HG03354 (cell line): ENCODE measurements around the gene NTM.

Experiments used
- ATAC-seq: cut with Tn5 transposase; IDR thresholded peaks from one replicate; pipeline ENCODE4 v1.9.1; 2021; ENCODE audit warnings: mild to moderate bottlenecking; ENCODE audit not compliant: unreplicated experiment, poor library complexity, severe bottlenecking

The NTM gene

DNA sequence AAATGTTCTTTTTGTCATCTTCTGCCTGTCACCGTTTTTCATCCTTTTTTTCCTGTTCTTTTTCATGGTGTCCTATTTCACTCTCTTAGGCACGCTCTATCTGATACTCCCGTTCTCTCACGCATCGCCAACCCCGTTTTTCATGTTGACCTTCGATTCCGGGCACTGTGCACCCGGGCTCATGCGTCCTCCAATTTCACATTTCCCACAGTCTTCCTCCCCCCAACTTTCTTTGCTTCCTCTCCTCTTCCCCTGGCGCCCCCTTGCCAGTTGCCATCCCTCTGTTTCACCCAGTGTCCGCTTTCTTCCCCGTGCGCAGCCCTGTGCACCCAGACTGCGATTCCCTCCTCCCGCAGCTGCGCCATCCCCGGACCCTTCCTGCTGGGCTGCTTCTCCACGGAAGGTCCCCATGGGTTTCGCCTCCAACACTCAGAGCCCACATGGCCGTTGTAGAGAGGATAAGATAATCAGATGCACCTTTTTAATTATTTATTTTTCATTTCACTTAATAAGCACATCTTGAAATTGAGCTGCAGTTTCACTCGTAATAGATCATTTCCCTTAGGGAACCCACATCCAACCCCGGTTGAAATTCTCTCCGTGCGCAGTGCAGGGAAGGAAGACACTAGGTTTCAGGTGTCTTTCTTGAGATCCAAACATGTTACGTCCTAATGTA is 791.1 kb downstream of the NTM start:
- no peak for ATAC-seq

DNA sequence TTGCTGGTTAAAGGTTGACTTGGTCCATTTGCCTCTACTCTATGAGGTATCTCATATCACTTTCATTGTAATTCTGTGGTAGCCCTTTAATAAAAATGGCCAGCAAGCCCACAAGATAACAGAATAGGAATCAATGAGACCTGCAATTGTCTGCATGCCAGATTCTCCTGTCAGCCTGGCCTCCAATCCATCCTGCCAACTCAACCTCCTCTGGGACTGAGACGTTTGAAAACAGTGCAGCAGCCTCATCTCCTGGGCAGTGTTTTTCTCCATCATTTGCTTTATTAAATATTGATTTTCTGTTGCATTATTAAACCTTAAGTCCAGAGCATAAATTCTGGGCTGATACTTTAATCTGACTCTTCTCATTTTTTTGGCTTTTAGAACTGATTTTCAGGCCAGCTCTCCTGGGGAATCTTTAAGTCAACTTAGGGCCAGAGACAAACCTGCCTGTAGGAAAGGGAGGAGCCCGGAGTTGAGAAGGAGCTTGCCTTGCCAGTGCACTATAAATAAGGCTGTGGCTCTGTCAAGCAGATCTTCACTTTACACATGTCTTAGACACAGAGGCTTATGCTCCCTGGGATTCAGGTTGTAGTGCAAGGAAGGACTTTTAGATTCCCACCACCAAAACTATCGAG is 798.0 kb downstream of the NTM start:
- no peak for ATAC-seq

DNA sequence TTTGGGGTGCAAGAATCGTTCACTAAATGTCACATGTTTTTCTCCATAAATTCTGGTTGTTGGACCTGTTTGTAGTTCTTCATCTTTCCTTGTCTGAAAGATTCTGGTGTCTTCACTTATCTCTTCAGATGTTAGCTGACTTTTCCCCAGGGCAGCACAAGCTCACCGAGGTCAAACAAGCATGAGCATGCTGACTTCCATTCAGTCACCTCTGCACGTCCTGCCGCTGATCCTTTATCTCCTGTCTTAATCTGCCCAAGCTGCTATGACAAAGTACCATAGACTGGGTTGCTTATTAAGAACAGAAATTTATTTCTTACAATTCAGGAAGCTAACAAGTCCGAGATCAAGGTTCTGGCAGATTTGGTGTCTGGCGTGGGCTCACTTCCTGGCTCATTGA is 800.6 kb downstream of the NTM start:
- no peak for ATAC-seq

DNA sequence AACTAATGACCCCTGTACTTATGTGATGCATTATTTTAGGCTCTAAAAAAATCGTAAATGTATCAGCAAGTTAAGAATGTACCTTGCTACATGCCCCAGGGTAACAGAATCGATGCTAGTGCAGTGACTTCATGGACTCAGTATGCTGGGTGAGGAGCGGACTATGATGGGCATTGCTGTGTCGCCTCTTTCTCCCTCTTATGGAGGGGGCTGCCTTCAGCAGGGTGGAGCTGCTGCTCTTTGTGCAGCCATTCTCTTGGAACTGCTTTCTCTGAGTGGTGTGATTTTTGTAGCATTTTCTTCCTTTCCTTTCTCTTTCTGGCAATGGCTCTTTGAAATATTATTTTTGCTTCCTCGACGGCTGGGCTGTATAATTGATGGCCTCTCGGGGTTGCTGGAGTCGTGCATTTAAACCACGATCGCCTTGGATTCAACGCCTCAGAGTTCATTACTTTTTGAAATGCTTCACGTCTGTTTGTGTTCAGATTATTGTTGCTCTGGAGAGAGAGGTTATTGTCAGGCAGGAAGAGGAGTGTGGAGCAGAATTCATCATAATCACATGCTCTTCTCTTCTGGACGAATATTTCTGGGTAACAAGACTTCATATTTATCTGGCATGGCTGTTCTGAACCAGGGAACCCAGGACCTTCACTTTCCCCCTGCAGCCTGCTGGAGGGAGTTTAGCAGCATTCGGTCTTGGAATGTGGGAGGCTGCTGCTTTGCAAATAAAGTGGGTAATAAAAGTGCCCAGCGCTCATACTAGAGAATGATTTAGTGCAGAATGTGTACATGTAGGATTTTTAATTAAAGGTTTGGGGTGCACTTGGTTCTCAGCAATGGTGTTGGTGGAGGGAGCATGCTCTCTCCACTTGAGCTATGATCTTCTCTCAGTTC is 804.2 kb downstream of the NTM start:
- ATAC-seq = no peak

DNA sequence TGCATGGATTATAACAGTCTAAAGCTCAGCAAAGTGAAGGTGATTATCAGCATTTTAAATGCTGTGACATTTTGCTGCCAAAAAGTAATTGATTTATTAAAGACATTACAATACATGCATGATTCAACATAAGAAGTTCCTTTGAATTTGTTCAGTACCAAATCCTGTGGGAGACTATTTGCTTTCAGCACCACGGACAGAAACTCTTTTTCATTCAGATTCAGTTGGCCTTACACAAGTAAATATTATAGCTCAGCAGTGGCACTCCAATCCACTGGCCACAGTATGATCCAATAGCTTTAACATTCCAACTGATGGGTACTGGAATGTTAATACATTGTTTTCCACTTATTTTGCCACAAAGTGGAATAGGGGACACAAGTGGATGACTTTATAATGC is 806.7 kb downstream of the NTM start:
- ATAC-seq = no peak

DNA sequence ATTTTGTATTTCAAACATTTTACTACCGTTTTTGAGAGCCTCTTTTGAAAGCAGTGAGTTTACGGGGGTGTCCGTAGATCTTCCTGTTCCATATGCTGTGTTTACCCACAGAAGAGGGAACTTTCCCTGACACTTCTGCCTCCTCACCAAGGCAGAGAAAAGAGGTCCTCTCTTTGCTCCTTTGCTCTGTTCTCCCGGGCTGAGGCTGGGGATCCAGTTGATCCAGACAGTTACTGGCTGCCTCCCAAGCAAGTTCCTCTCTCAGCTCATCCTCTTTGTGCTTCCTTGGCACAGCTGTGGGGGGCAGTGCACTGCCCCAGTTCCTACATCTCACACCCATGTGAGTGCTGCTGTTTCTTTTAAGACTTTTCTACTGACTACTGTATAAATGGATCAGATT is 813.7 kb downstream of the NTM start:
- ATAC-seq = no peak

DNA sequence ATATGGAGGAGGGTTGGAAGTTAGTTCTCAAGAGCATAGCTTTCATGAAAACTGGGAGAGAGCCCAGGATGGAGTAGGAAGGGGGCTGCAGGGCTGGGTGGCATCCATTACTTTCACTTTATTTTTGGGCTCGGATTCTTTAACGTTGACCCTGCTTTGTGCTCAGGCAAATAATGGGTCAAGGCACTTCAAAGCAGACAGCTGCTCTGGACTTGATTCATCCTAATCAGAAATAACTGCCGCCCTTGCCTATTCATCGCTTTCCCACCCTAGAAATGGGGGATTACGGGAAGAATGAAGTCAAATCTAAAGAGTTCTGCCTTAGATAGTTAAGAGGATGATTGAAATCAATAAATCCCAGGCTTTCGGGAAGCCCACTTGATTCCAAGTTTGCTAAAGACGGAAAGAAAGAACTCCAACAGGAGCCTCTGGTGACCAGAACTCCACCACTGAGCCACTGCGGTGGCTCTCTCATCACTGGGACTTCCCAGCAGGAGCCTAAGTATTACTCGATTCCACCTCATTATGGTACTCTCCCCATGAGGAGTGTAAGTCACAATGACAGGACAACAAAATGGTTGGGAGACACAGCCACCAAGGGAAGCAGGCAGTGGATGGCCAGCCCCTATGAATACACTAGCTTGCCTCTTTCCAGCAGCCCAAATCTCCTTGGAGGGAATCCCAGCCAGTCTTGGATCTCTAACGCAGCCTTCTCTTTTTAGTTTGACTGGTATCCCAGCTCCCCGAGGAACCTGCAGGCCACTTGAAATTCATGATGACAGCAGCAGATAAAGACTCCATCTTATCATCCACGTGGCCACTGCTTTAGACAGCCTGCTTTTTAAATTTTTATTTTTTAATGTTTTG is 815.5 kb downstream of the NTM start:
- ATAC-seq = no peak

DNA sequence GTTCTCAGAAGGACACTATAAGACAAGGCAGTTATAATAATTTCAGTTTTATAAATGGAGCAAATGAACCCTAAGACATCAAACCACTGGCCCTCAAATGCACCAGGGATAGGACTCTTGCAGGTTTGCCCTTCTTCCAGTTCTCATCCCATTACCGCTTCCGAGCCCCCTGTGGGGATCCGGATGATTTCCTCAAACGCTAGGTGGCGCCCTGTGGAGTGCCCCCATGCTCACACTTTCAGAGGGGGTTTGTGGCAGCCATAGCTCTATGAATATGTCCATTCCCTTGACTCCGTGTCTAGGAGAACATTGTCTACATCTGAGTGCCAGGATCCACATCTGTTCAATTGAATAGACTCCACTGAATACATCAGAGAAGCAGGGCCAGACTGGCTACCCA is 816.3 kb downstream of the NTM start:
- ATAC-seq = no peak

DNA sequence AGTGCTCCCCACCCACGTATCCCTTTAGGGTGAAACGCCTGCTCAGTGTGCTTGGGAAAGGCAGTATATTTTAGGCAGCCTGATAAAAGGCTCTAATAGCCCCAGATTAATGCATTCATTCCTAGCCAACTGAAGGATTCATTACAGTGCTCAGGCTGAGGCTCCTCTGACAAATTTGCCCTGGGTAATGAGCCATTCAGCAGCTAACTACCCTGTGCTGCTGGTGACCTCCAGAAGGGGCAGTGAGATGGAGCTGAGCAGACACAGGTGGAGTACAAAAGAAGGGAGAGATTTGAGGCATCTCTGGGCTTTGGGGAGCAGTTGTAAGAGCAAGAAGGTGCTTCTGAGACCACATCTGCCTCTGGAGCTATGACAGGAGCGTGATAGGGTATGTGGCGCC is 817.0 kb downstream of the NTM start:
- ATAC-seq = no peak

DNA sequence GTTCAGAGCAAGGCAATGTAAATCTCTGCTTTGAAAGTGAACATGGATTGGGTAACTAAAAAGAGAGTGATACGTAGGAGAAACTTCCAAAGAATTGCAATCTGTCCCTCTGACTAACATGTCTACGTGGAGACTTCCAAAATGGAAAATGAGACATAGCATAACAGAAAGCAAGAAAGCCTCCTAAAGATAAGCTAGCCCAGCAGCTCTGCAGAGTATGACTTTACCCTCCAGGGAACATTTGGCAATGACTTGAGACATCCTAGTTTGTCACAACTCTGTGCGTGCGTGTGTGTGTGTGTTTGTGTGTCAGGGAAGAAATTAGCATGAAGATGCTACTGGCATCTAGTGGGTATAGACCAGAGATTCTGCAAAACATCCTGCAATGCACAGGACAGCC is 817.4 kb downstream of the NTM start:
- ATAC-seq = no peak

DNA sequence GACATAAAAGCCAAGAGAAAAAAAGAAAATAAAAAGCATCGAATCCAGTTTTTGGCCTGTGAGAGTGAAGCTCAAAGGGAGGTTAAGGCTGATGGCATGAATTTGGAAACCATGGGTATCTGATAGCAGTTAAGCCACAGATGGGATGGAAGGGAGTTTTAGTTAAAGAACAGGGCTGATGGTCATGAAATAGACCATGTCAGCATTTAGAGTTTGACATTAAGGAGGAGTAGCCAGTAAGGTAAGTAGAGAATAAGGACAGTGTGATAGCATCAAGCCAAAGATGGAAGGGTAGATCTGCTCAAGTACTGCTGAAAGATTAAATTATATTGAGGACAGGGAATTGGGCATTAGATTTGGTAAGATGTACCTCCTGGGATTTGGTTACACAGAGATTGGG is 826.5 kb downstream of the NTM start:
- ATAC-seq = no peak

DNA sequence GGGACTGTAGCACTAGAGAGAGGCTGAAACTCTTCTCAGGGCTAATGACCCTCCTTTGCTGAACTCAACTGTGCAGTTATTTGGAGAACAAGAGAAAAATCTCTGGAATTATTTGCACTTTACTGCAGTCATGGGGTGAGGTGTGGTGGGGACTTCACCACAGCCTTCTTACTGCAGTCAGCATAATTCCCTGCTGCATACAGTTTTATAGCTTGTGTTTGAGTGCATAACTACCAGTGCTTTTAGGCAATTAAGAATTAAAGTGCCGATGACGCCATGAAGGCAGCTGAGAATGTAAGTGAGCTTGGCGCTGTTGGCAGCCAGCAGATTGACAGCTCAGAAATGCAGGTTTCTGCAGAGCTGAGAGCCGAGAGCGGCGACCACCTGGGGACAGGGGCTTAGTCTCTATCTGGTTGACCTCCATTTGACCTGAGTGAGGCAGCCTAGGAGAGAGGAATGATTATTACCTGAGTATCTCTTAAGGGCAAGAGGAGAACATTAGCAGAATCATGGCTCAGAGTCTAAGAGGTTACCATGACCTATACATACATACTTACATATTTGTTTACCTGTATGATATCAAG is 830.0 kb downstream of the NTM start:
- ATAC-seq = no peak

DNA sequence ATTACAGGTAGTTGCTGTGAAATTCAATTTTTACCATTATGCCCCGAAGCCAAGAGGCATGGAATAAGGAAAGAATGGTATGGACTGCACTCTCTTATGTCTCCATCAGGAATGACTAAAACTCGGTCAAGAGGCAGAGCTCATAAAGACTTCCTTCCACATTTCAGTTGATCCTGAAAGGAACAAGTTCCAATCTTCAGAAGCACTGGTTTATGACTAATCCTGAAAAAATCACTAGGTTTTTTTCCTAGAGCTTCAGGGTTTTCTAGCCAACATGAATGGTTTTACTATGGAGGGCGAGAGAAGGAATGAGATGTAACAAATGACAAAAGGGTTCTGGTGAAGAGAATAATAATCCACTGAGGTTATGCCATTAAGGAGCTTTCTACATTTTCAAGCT is 832.2 kb downstream of the NTM start:
- ATAC-seq = no peak

DNA sequence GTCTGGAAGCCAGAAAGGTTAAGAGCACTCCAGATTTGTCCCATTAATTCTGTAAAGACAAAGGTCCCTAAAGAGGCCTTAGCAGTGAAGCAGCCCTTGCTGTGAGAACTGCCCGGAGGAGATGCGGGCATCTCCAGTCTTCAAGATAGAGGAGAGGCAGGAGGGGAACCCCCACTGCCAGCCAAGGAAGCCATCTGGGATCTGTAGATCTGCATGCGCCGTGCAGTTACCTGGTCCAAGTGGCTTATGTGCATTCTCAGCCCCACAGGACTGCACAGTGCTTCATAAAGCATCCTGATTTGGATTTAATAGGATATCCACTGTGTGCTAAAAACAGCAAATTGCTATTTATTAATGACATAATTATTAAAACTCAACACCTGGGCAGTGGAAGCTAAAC is 834.6 kb downstream of the NTM start:
- ATAC-seq = no peak

DNA sequence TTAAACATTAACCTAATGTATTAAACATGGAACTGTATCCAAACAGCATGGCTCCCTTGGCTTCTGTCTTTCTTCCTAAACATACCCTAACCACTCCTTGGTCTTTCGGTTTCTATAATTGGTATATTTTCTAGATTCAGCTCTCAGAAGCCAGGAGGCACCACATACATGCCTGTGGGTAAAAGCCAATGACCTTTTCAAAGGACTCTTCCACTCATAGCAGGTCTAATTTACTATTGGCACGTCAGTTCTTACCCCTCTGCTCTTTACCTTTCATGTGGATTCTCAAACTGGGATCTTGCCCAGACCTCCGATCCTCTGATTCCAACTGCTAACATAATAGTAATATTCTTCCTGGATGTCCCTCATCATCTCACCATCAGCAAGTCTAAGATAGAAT is 835.1 kb downstream of the NTM start:
- no peak for ATAC-seq

DNA sequence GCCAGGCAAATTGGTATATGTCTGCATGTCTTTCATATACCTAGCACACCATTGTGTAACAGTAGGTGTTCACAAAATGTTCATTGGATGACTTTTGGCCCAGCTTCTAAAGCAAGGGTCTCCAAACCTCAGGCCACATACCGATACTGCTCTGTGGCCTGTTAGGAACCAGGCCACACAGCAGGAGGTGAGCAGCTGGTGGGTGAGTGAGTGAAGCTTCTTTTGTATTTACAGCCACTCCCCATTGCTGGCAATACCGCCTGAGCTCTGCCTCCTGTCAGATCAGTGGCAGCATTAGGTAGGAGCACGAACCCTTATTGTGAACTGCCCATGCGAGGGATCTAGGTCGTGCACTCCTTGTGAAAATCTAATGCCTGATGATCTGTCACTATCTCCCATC is 836.6 kb downstream of the NTM start:
- no peak for ATAC-seq

DNA sequence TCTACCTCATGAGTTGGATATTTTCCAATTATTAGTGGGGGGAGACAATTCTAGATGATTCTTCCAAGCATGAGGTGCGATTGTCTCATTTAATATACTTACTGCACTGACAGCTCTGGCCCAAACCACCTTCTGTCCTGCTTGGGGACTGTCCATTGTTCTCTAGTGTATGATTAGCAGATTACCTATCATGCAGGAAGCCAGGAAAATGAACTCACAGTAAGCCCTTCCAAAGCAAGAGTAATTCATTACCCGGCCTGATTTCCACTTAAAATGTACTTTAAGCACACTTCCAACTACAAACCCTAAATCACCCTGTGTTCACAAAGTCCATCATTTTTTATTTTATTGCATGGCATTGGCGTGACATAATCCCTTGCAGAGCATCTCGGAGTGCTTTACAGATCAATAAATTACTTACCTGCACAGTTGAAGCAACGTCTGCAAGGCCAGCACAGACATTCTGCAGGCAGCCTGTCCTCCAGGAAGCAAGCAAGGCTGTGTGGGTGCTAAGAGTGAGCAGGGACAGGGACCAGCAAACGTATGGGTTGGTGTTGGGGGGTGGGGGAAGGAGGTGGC is 838.2 kb downstream of the NTM start:
- no peak for ATAC-seq

DNA sequence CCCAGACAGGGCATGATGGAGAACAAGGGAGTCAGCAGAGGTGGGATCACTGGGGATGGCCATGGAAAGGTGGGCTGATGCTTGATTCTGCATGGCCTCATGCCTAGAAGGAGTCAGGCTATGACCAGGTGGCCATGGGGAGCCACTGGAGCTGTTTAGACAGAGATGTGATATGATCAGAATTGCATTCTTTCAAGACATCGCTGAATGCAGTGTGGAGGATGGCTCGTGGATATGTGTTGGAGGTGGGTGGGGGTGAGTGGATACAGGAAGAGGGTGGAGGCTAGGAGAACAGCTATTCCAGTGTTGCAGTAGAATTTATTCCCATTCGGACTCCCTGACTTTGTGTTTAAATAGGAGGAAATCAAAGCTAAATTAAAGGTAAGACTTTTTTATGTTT is 841.1 kb downstream of the NTM start:
- no peak for ATAC-seq

DNA sequence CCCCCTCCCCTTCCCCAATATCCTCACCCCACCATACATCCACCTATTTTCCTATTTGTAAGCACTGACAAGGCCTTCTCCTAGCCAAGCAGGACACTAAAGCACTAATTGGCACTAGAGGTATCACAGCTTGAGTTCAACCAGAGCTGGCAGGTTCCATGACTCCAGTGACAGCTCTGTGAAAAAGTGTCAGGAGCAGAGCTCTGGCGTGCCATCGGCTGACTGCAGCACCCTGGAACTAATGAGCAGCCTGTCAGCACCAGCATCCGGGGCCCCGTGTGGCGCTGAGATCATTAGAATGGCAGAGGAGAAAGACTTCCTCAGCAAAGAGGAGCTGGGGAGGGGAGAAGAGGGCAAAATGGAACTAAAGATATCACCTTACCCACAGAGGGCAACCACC is 847.4 kb downstream of the NTM start:
- no peak for ATAC-seq
